CD4-positive, alpha-beta T cell treated with Interleukin-6 for 4 hours (primary cell): ENCODE data around the gene IL1RL1.

Experiments
- DNase-seq: peaks from one replicate; pipeline ENCODE4 v3.0.0-alpha.2; 2020; ENCODE audit warnings: mixed read lengths

Gene IL1RL1

GRCh38 chr2:102294802-102295489 lies 16.4 kb upstream of the IL1RL1 start:
- no peak for DNase-seq

- no peak for DNase-seq
These were observed 15.8 kb upstream of the IL1RL1 start for GRCh38 chr2:102295566-102295965.

GRCh38 chr2:102296449-102296848 lies 14.9 kb upstream of the IL1RL1 start:
- no peak for DNase-seq

- no peak for DNase-seq
These were observed 13.5 kb upstream of the IL1RL1 start for GRCh38 chr2:102297891-102298290.

- peak; percentile 58 for DNase-seq
These were observed 9.4 kb upstream of the IL1RL1 start for GRCh38 chr2:102301867-102302362.

DNA sequence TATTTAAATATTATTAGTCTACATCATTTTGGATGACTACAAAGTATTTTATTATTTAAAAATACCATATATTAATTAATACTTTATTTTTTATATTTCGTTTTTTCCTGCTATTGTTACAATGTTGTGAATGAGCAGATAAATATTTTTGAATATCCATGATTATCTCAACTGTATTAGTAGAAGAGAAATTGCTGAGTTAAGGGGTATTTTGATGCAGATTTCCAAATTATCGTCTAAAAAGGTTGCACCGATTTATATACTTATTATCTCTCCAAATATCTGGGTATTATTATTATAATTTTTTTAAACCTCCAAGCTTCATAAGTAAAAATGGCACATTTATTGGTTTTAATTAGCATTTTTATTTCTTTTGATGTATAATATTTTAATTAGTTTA lies 8.9 kb upstream of the IL1RL1 start:
- no peak for DNase-seq

DNA sequence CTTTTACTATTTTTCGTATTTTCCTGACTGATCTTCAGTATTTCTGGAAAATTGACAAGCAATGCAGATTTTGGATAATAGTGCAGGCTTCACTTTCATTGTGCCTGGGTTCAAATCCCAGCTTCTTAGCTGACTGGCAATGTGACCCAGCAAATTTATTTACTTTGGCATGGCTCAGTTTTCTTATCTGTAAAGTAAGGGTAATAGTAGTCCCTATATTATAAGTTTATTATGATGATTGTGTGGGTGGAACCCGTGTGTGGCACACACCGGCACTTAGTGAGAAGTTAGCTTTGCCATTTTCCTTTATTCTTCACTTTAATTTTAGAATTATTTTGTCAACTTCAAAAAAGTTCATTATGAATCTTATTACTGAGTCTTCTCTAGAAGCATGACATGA lies 7.8 kb upstream of the IL1RL1 start:
- DNase-seq: no peak

DNA sequence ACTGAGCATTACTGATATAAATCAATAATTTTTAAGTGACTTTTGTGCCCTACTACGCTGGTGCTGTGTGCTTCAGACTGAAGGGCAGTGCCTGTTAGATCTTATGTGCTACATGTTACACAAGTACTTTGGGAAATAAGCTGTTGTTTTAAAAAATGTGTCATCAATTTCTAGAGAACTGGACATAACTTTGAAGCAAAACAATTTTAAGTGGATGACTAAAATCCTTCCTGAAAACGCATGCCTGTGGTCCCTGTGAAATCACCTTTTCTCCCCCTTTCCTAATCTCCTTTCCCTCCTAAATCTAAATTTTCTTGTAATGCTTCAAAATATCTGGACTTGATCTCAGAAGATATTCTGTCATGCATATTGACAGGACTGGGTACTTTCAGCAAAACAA lies 7.1 kb upstream of the IL1RL1 start:
- no peak for DNase-seq

DNA sequence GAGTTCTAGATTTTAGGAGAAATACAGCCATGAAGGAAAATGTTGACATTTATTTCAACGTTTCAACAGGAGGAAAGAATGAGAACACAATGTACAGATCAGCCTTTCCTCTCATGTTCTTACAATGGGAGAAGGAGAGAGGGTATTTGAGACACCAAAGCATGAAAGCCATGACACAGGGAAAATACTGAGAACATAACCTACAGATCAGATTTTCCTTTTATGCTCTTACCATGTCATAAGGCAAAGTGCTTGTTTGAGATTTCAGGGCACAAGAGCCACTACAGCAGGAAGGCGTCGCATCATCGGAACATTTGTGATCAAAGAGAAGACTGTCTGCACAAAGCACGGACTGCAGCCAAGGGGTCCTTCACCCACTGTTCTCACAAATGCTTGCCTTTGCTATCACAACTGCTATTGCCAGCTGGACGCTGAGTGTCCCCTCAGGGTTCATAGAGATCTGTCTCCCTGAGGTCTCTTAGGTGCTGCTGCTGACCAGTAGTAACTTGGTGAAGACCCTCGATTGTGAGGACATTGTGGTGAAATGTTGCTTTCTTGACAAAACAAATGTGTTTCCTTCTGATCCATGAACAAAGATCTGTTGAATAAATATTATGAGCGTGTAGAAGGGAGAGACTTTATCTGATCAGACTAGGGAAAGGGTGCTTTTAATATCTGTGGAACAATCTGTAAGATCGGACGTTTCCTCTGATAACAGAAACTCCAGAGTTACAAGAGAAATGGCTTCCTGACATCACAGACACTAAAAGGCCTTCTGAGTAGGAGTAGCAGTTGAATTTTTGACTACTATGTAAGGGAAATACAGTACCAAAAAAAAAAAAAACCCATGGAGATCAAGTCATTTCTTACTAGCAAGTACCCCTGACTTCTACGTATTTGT lies 6.4 kb upstream of the IL1RL1 start:
- DNase-seq: peak; percentile 7

GRCh38 chr2:102306125-102306524 lies 5.2 kb upstream of the IL1RL1 start:
- DNase-seq: no peak

DNA sequence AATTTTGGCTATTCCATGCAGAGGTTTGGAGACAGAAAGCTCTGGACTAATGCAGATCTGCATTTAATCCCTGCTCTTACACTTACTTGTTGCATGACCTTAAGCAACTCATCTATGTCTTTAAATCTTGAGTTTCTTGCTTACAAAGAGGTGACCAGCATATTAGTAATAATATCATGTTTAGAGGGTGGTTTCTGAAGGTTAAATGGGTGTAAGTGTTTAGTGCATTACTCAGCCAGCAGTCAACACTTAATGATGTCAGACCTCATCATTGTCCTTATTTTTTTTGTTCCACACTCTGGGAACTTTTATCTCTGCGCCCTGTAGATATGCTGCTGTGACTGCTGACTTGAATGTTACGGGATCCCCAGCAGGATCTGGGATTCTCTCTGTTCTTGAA lies 1.7 kb downstream of the IL1RL1 start:
- DNase-seq: no peak

- DNase-seq: no peak
These were observed 2.1 kb downstream of the IL1RL1 start for GRCh38 chr2:102313471-102313870.

GRCh38 chr2:102313950-102314349 lies 2.6 kb downstream of the IL1RL1 start:
- DNase-seq: no peak

DNA sequence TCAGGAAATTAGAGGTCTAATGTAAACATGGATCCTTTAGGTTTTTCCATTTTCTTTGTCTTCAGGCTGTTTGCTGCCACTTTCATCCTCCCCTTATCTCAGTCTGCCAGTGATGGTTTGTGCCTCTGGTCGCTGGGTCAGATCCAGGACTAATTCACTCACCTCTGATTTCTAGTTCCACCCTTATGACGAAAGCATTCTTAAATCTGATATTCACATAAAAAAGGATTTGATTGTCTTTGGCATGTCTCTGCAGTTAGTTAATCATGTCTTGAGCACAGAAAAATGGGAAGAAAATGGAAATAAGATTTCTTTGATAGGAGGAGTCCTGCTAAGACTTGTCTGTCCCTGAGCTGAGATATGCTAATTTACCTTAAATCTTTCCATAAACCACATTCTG lies 4.6 kb downstream of the IL1RL1 start:
- no peak for DNase-seq

- DNase-seq: no peak
These were observed 6.4 kb downstream of the IL1RL1 start for GRCh38 chr2:102317715-102318114.

GRCh38 chr2:102318437-102318836 lies 7.1 kb downstream of the IL1RL1 start:
- DNase-seq: no peak

DNA sequence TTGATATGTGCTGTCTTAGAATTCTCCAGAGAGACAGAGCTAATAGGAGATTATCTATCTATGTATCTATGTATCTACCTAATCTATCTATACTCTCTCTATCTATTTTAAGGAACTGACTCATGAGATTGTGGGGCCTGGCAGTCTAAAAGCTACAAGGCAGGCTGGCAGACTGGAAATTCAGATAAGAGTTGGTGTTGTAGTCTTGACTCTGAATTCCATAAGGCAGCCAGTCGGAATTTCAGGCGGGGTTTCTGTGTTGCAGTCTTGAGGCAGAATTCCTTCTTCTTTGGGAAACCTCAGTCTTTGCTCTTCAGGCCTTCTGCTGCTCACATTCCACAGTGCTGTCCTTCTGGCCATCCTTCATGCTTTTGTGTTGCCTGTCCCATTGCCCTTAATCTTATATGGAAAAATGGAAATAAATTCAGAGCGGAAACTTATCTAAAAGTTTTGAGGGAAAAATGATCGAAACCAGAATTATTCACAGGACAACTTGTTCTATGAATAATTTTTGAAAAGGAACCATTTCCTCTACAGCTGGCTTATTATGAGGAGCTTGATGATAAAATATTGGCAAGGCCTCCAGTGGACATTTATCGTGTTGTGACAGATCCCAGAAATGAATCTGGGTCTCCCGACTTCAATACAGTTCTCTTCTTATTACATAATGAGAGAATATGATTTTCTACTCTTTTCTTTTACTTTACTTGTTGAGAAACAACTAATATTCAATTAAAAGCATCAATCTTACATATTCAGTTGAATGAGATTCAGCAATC lies 10.8 kb downstream of the IL1RL1 start:
- no peak for DNase-seq

DNA sequence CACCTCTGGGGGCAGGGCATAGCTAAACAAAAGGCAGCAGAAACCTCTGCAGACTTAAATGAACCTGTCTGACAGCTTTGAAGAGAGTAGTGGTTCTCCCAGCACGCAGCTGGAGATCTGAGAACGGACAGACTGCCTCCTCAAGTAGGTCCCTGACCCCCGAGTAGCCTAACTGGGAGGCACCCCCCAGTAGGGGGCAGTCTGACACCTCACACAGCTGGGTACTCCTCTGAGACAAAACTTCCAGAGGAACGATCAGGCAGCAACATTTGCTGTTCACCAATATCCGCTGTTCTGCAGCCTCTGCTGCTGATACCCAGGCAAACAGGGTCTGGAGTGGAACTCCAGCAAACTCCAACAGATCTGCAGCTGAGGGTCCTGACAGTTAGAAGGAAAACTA lies 13.6 kb downstream of the IL1RL1 start:
- DNase-seq: peak; percentile 46

GRCh38 chr2:102331311-102331980 lies 20.1 kb downstream of the IL1RL1 start:
- DNase-seq: no peak

DNA sequence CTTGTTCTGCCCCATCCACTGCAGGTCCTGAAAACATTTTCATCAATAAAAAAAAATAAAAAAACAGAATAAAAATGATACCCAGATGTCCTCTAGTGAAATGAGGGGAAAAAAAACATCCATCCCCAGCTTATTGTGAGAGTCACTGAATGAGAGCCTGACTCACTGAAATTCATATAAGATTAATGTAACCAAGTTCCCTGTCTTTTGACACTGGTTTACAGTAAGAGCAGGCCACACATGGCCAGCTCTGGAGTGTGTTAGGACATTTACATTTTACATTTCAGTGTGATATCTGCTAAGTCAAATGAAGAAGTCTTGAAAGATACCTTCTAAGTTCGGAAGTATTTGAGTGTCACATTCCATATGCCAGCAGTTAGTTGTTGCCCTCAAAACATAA lies 23.1 kb downstream of the IL1RL1 start:
- DNase-seq: no peak

GRCh38 chr2:102335871-102336366 lies 24.6 kb downstream of the IL1RL1 start:
- DNase-seq: no peak

- no peak for DNase-seq
These were observed 25.2 kb downstream of the IL1RL1 start for GRCh38 chr2:102336502-102336945.
